H9 (cell line): ENCODE data around the gene PRKCI. TPM values are rescaled to one million over a fixed set of nuclear protein-coding genes. Genes with fewer than 3 reads are reported as not detected.

ENCODE experiments used
- DNase-seq: peaks from one replicate; pipeline ENCODE4 v3.0.0-alpha.2; 2017
- H2AFZ ChIP-seq: one replicate; pipeline ENCODE4 v1.6.1; 2013; ENCODE audit warnings: mild to moderate bottlenecking, low read length, control low read depth, moderate library complexity
- H2AK5ac ChIP-seq: 2 replicates; pipeline ENCODE4 v1.6.1; 2013; ENCODE audit warnings: low read length, control low read depth, mixed read lengths; ENCODE audit not compliant: insufficient read length
- H2BK120ac ChIP-seq: one replicate; pipeline ENCODE4 v1.6.1; 2013; ENCODE audit warnings: low read depth, mild to moderate bottlenecking, low read length, control low read depth, inconsistent platforms; ENCODE audit not compliant: poor library complexity, severe bottlenecking
- H2BK12ac ChIP-seq: 2 replicates; pipeline ENCODE4 v1.6.1; 2013; ENCODE audit warnings: low read length, control low read depth, mixed read lengths, low read depth; ENCODE audit not compliant: insufficient read length
- H2BK15ac ChIP-seq: 2 replicates; pipeline ENCODE4 v1.6.1; 2013; ENCODE audit warnings: low read depth, low read length, control low read depth
- H2BK20ac ChIP-seq: one replicate; pipeline ENCODE4 v1.6.1; 2013; ENCODE audit warnings: low read depth, mild to moderate bottlenecking, low read length, control low read depth, inconsistent platforms; ENCODE audit not compliant: poor library complexity, severe bottlenecking
- H2BK5ac ChIP-seq: 2 replicates; pipeline ENCODE4 v1.6.1; 2013; ENCODE audit warnings: low read length, control low read depth, mixed read lengths; ENCODE audit not compliant: insufficient read length
- H3K14ac ChIP-seq: 2 replicates; pipeline ENCODE4 v1.6.1; 2013; ENCODE audit warnings: low read length, control low read depth; ENCODE audit not compliant: insufficient read depth
- H3K18ac ChIP-seq: 2 replicates; pipeline ENCODE4 v1.6.1; 2013; ENCODE audit warnings: low read depth, mild to moderate bottlenecking, mixed read lengths, low read length, control low read depth; ENCODE audit not compliant: insufficient read length
- H3K23ac ChIP-seq: 2 replicates; pipeline ENCODE4 v1.6.1; 2013; ENCODE audit warnings: low read length, control low read depth, mixed read lengths, low read depth; ENCODE audit not compliant: insufficient read length
- H3K23me2 ChIP-seq: 2 replicates; pipeline ENCODE4 v1.6.1; 2013; ENCODE audit warnings: low read depth, mild to moderate bottlenecking, mixed read lengths, low read length, control low read depth; ENCODE audit not compliant: insufficient read length, poor library complexity, severe bottlenecking
- H3K27ac ChIP-seq: 2 replicates; pipeline ENCODE4 v1.5.1; 2013; ENCODE audit warnings: low read length, control low read depth, mixed read lengths, low read depth; ENCODE audit not compliant: insufficient read length
- H3K27me3 ChIP-seq: 2 replicates; pipeline ENCODE4 v1.6.1; 2013; ENCODE audit warnings: low read length, control low read depth, inconsistent platforms; ENCODE audit not compliant: insufficient read depth
- H3K4ac ChIP-seq: 2 replicates; pipeline ENCODE4 v1.6.1; 2013; ENCODE audit warnings: low read depth, mild to moderate bottlenecking, control low read depth, inconsistent platforms, low read length, moderate library complexity
- H3K4me1 ChIP-seq: 2 replicates; pipeline ENCODE4 v1.6.1; 2013; ENCODE audit warnings: low read length, control low read depth, inconsistent platforms; ENCODE audit not compliant: insufficient read depth
- H3K4me2 ChIP-seq: 2 replicates; pipeline ENCODE4 v1.6.1; 2013; ENCODE audit warnings: low read length, control low read depth, mixed read lengths; ENCODE audit not compliant: insufficient read length, insufficient read depth
- H3K56ac ChIP-seq: 2 replicates; pipeline ENCODE4 v1.6.1; 2013; ENCODE audit warnings: low read depth, mild to moderate bottlenecking, mixed read lengths, low read length, control low read depth; ENCODE audit not compliant: insufficient read length
- H3K79me1 ChIP-seq: 2 replicates; pipeline ENCODE4 v1.6.1; 2013; ENCODE audit warnings: low read depth, mild to moderate bottlenecking, moderate library complexity, low read length, control low read depth, inconsistent platforms; ENCODE audit not compliant: insufficient read depth, poor library complexity, severe bottlenecking
- H3K79me2 ChIP-seq: 2 replicates; pipeline ENCODE4 v1.6.1; 2013; ENCODE audit warnings: low read length, control low read depth, inconsistent platforms; ENCODE audit not compliant: insufficient read depth
- H3K9ac ChIP-seq: 2 replicates; pipeline ENCODE4 v1.6.1; 2013; ENCODE audit warnings: low read length, control low read depth, mixed read lengths; ENCODE audit not compliant: insufficient read length; ENCODE audit errors: extremely low read depth
- H3K9me3 ChIP-seq: one replicate; pipeline ENCODE4 v1.6.1; 2013; ENCODE audit warnings: low read depth, low read length, inconsistent platforms; ENCODE audit not compliant: control insufficient read depth
- H3T11ph ChIP-seq: one replicate; pipeline ENCODE4 v1.6.1; 2013; ENCODE audit warnings: mild to moderate bottlenecking, low read length, control low read depth, inconsistent platforms
- H4K20me1 ChIP-seq: one replicate; pipeline ENCODE4 v1.6.1; 2013; ENCODE audit not compliant: control insufficient read depth, insufficient read length, insufficient read depth
- H4K5ac ChIP-seq: 2 replicates; pipeline ENCODE4 v1.6.1; 2013; ENCODE audit warnings: low read depth, mild to moderate bottlenecking, mixed read lengths, low read length, control low read depth; ENCODE audit not compliant: insufficient read length
- H4K8ac ChIP-seq: replicated peaks from 2 replicates; pipeline ENCODE4 v1.6.1; 2013; ENCODE audit warnings: low read length, control low read depth, mixed read lengths, low read depth; ENCODE audit not compliant: insufficient read length
- H4K91ac ChIP-seq: 2 replicates; pipeline ENCODE4 v1.6.1; 2013; ENCODE audit warnings: low read depth, mild to moderate bottlenecking, moderate library complexity, mixed read lengths, low read length, control low read depth; ENCODE audit not compliant: insufficient read length
- H3K27ac Mint-ChIP-seq, 3 experiments: 2 replicates in 2 of 3; 3 replicates in 1 of 3; pipeline ENCODE4 v1.8.0; 2020 to 2021; ENCODE audit warnings: mixed read lengths in 3 of 3, mild to moderate bottlenecking in 1 of 3, moderate library complexity in 1 of 3
- H3K27me3 Mint-ChIP-seq: 2 replicates; pipeline ENCODE4 v1.8.0; 2021; ENCODE audit warnings: low read depth, mild to moderate bottlenecking, moderate library complexity, mixed read lengths
- H3K36me3 Mint-ChIP-seq, 3 experiments: 2 replicates in 2 of 3; 3 replicates in 1 of 3; pipeline ENCODE4 v1.8.0; 2020 to 2021; ENCODE audit warnings: low read depth in 3 of 3, mixed read lengths in 3 of 3; ENCODE audit not compliant: insufficient read depth in 1 of 3
- H3K4me1 Mint-ChIP-seq, 2 experiments: 2 replicates each; pipeline ENCODE4 v1.8.0; 2020; ENCODE audit warnings: mixed read lengths in 2 of 2
- H3K4me3 Mint-ChIP-seq, 2 experiments: 2 replicates in 1 of 2; 3 replicates in 1 of 2; pipeline ENCODE4 v1.8.0; 2020 to 2021; ENCODE audit warnings: mild to moderate bottlenecking in 2 of 2, mixed read lengths in 2 of 2, moderate library complexity in 1 of 2
- H3K9me3 Mint-ChIP-seq, 2 experiments: 2 replicates in 1 of 2; 3 replicates in 1 of 2; pipeline ENCODE4 v1.8.0; 2020; ENCODE audit warnings: mild to moderate bottlenecking in 2 of 2, mixed read lengths in 2 of 2, moderate library complexity in 1 of 2
- CTCF ChIP-seq: fragments of 200-600 bp; sonication (generic); conservative IDR thresholded peaks from 3 replicates; pipeline ENCODE4 v1.8.0; 2021; ENCODE audit warnings: antibody characterized with exemption, mild to moderate bottlenecking
- WGBS: extraction: QIAGEN DNeasy Blood & Tissue Kit; methylation state at CpG from one replicate; pipeline ENCODE4 v1.1.7; 2013; ENCODE audit warnings: missing lambda C conversion rate, low lambda C conversion rate, mixed read lengths; ENCODE audit not compliant: insufficient read length; ENCODE audit errors: extremely low coverage; 5-methylcytosine and 5-hydroxymethylcytosine counted together
- total RNA-seq: library from RNA; stranded (reverse); gene quantifications from 2 replicates; pipeline ENCODE4 v1.2.1, GENCODE V29; 2021

The PRKCI gene
- total RNA-seq, 1 experiment from 2014 or later: 71.1 TPM

GRCh38 chr3:170203457-170203856 is 18.8 kb upstream of the PRKCI start:
- no peaks in the 10 kb centered on the region for H3K9me3 ChIP-seq
- WGBS: no CpG with 5 or more reads among the region's 4 CpGs
- H2BK15ac ChIP-seq: no peak overlapping the region
- no peaks in the 10 kb centered on the region for H3K79me1 ChIP-seq
- no peaks in the 10 kb centered on the region for H3K36me3 Mint-ChIP-seq
- H3K14ac ChIP-seq: no peak overlapping the region
- no peak overlapping the region for H2BK5ac ChIP-seq
- H3K18ac ChIP-seq: no peak overlapping the region
- no peak overlapping the region for H2BK20ac ChIP-seq
- no peaks in the 10 kb centered on the region for H3K27me3 Mint-ChIP-seq
- peaks cover 12% of the 10 kb centered on the region in 2 experiments for H3K4me1 Mint-ChIP-seq
- H3K23me2 ChIP-seq: no peaks in the 10 kb centered on the region
- no peak overlapping the region for H4K8ac ChIP-seq
- no peak for DNase-seq
- no peak overlapping the region for H3K23ac ChIP-seq
- H3K79me2 ChIP-seq: no peaks in the 10 kb centered on the region
- H3K9ac ChIP-seq: no peak overlapping the region
- H3K4me2 ChIP-seq: no peak overlapping the region
- no peaks in the 10 kb centered on the region for H3K9me3 Mint-ChIP-seq
- no peak for TF ChIP-seq CTCF
- no peaks in the 10 kb centered on the region for H3K4me1 ChIP-seq
- no peak overlapping the region for H3K27ac ChIP-seq
- no peak overlapping the region for H3T11ph ChIP-seq
- H2BK120ac ChIP-seq: no peak overlapping the region
- H3K4me3 Mint-ChIP-seq: no peak overlapping the region
- H4K5ac ChIP-seq: no peak overlapping the region
- H2AK5ac ChIP-seq: no peak overlapping the region
- no peak overlapping the region for H2BK12ac ChIP-seq
- H4K91ac ChIP-seq: no peak overlapping the region
- H3K56ac ChIP-seq: no peak overlapping the region
- no peak overlapping the region for H2AFZ ChIP-seq
- no peak overlapping the region for H3K27ac Mint-ChIP-seq
- no peak overlapping the region for H3K4ac ChIP-seq
- no peaks in the 10 kb centered on the region for H4K20me1 ChIP-seq
- no peaks in the 10 kb centered on the region for H3K27me3 ChIP-seq
